HUES48 (cell line): Measurements from ENCODE around the gene TMEM232.

ENCODE experiments used
- H3K27ac ChIP-seq: one replicate; pipeline ENCODE4 v1.7.0; 2013; ENCODE audit warnings: low read depth, low read length, inconsistent platforms
- H3K27me3 ChIP-seq: 2 replicates; pipeline ENCODE4 v1.6.1; 2013; ENCODE audit warnings: mild to moderate bottlenecking, low read length; ENCODE audit not compliant: control insufficient read depth, insufficient read depth
- H3K36me3 ChIP-seq: 2 replicates; pipeline ENCODE4 v1.6.1; 2013; ENCODE audit warnings: low read length; ENCODE audit not compliant: control insufficient read depth, insufficient read depth
- H3K4me1 ChIP-seq: 2 replicates; pipeline ENCODE4 v1.6.1; 2013; ENCODE audit warnings: mild to moderate bottlenecking, low read length; ENCODE audit not compliant: control insufficient read depth, insufficient read depth
- H3K4me3 ChIP-seq: 2 replicates; pipeline ENCODE4 v1.5.1; 2013; ENCODE audit warnings: mild to moderate bottlenecking, low read depth, low read length
- H3K9ac ChIP-seq: 2 replicates; pipeline ENCODE4 v1.6.1; 2013; ENCODE audit warnings: mild to moderate bottlenecking, low read depth, low read length, moderate library complexity
- H3K9me3 ChIP-seq: 2 replicates; pipeline ENCODE4 v1.6.1; 2013; ENCODE audit warnings: low read length; ENCODE audit not compliant: control insufficient read depth, insufficient read depth

TMEM232 gene

DNA sequence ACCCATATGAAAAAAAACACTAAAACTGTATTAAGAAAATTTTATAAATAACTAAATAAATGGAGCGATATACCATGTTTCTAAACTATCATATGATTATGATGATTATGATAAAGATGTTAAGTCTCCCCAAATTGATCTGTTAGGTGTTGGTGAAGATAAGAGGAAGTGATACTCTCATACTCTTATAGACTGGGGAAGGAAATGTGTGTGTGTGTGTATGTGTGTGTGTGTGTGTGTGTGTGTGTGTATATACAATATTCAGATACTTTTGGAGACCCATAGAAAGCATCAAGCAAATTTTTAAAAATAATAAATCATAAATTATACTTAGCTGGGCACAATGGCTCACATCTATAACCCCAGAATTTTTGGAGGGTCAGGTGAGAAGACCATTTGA lies 62.9 kb downstream of the TMEM232 start:
- Histone ChIP-seq H3K4me1 (peaks cover 21% of the 10 kb centered on the region), H3K4me3 (no peak overlapping the region), H3K36me3 (no peaks in the 10 kb centered on the region), H3K27ac (no peak overlapping the region), H3K9me3 (no peaks in the 10 kb centered on the region), H3K27me3 (no peaks in the 10 kb centered on the region), H3K9ac (no peak overlapping the region)

GRCh38 chr5:110658006-110658405 lies 68.5 kb downstream of the TMEM232 start:
- Histone ChIP-seq H3K27ac (no peak overlapping the region), H3K27me3 (no peaks in the 10 kb centered on the region), H3K36me3 (no peaks in the 10 kb centered on the region), H3K4me3 (no peak overlapping the region), H3K9me3 (no peaks in the 10 kb centered on the region), H3K4me1 (peaks cover 13% of the 10 kb centered on the region; the same call in 1 of the 2 replicates), H3K9ac (no peak overlapping the region)

- Histone ChIP-seq H3K9me3 (no peaks in the 10 kb centered on the region), H3K9ac (no peak overlapping the region), H3K27me3 (no peaks in the 10 kb centered on the region), H3K27ac (no peak overlapping the region), H3K36me3 (no peaks in the 10 kb centered on the region), H3K4me3 (no peak overlapping the region), H3K4me1 (peaks cover 3% of the 10 kb centered on the region)
Observed at GRCh38 chr5:110653231-110653970, 73.1 kb downstream of the TMEM232 start.

DNA sequence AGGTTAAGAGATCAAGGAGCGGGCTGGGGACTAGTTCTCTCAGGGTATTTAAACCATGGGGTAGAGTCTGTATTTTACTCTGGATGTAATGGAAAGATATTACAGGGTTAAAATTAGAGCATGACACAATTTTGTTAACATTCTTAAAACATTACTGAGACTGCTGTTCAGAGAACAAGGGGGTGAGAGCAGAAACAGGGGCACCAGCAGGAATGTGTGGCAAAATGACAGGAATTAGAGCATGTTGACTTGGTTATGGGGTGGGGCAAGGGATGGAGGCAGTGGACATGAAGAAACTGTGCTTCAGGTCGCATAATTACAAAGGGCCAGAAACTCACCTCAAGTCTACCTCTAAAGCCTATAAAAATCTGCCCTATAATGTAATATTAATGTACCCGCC lies 75.0 kb downstream of the TMEM232 start:
- Histone ChIP-seq H3K27ac (no peak overlapping the region), H3K4me1 (no peaks in the 10 kb centered on the region; the same call in 1 of the 2 replicates), H3K4me3 (no peak overlapping the region), H3K9me3 (no peaks in the 10 kb centered on the region), H3K36me3 (no peaks in the 10 kb centered on the region), H3K27me3 (no peaks in the 10 kb centered on the region), H3K9ac (no peak overlapping the region)

DNA sequence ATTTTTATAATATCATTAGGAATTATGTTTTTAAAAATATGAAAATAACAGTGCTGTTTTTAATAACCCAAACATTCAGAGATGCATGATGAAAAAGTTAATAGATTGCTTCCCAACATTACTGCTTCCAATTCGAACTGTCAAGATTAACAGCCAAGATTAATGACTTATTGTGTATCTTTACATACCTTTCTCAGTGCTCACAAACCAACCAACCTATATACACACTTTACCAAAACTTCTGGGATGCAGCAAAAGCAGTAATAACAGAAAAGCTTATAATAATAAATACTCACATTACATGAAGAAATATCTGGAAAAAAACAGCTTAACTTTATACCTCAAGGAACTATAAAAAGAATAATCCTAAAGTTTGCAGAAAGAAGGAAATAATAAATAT lies 82.1 kb downstream of the TMEM232 start:
- H3K36me3 ChIP-seq = no peaks in the 10 kb centered on the region

GRCh38 chr5:110638970-110639902 lies 87.2 kb downstream of the TMEM232 start:
- Histone ChIP-seq H3K27me3 (no peaks in the 10 kb centered on the region), H3K27ac (no peak overlapping the region), H3K9ac (no peak overlapping the region), H3K4me3 (no peak overlapping the region), H3K9me3 (no peaks in the 10 kb centered on the region), H3K4me1 (no peaks in the 10 kb centered on the region), H3K36me3 (no peaks in the 10 kb centered on the region)

More for the DNA sequence above, 82.1 kb downstream of the TMEM232 start:
- Histone ChIP-seq H3K27me3 (no peaks in the 10 kb centered on the region), H3K9me3 (no peaks in the 10 kb centered on the region), H3K27ac (no peak overlapping the region), H3K4me1 (no peaks in the 10 kb centered on the region), H3K4me3 (no peak overlapping the region), H3K9ac (no peak overlapping the region)

DNA sequence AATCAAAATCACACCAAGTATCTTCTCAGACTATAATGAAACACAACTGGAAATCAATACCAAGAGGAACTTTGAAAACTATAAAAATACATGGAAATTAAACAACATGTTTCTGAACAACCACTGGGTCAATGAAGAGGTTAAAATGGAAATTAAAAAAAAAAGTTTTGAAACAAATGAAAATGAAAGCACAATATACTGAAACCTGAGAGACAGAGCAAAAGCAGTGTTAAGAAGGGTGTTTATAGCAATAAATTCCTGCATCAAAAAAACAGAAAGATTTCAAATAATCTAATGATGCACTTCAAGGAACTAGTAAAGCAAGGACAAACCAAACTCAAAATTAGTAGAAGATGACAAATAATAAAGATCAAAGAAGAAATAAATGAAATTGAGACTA lies 92.0 kb downstream of the TMEM232 start:
- no peaks in the 10 kb centered on the region for H3K4me1 ChIP-seq
- no peaks in the 10 kb centered on the region for H3K9me3 ChIP-seq
- no peak overlapping the region for H3K9ac ChIP-seq
- H3K36me3 ChIP-seq = no peaks in the 10 kb centered on the region
- no peak overlapping the region for H3K27ac ChIP-seq
- H3K4me3 ChIP-seq = no peak overlapping the region
- no peaks in the 10 kb centered on the region for H3K27me3 ChIP-seq

- H3K4me1 ChIP-seq = no peaks in the 10 kb centered on the region
- no peak overlapping the region for H3K4me3 ChIP-seq
- H3K27me3 ChIP-seq = no peaks in the 10 kb centered on the region
- no peak overlapping the region for H3K27ac ChIP-seq
- no peak overlapping the region for H3K9ac ChIP-seq
- no peaks in the 10 kb centered on the region for H3K36me3 ChIP-seq
- no peaks in the 10 kb centered on the region for H3K9me3 ChIP-seq
Observed at GRCh38 chr5:110631236-110631635, 95.2 kb downstream of the TMEM232 start.

DNA sequence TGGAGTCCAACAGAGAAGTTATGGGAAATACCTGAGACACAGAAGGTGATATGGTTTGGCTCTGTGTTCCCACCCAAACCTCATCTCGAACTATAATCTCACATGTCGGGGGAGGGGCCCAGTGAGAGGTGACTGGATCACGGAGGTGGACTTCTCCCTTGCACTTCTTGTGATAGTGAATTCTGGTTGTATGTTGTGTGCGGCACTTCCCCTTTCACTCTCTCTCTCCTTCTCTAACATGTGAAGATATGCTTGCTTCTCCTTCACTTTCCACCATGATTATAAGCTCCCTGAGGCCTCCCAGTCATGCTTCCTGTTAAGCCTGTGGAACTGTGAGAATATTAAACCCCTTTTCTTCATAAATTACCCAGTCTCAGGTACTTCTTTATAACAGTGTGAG lies 96.1 kb downstream of the TMEM232 start:
- Histone ChIP-seq H3K4me1 (no peaks in the 10 kb centered on the region), H3K9me3 (no peaks in the 10 kb centered on the region), H3K4me3 (no peak overlapping the region), H3K36me3 (no peaks in the 10 kb centered on the region), H3K27me3 (no peaks in the 10 kb centered on the region), H3K27ac (no peak overlapping the region), H3K9ac (no peak overlapping the region)

GRCh38 chr5:110625376-110625999 lies 101.0 kb downstream of the TMEM232 start:
- Histone ChIP-seq H3K27me3 (no peaks in the 10 kb centered on the region), H3K4me3 (no peak overlapping the region), H3K27ac (no peak overlapping the region), H3K9ac (no peak overlapping the region), H3K36me3 (no peaks in the 10 kb centered on the region), H3K9me3 (no peaks in the 10 kb centered on the region), H3K4me1 (no peaks in the 10 kb centered on the region)

- Histone ChIP-seq H3K4me3 (no peak overlapping the region), H3K27ac (no peak overlapping the region), H3K9ac (no peak overlapping the region), H3K36me3 (no peaks in the 10 kb centered on the region), H3K27me3 (no peaks in the 10 kb centered on the region), H3K9me3 (no peaks in the 10 kb centered on the region), H3K4me1 (no peaks in the 10 kb centered on the region)
Observed at GRCh38 chr5:110623874-110624273, 102.6 kb downstream of the TMEM232 start.
